GM12872 (cell line): ENCODE data around the gene ZNF563.

Experiments
- TF ChIP-seq, protein P1 (sequence below): IDR thresholded peaks from 3 replicates; pipeline ENCODE4 v1.5.1; 2011; ENCODE audit warnings: low read depth, mild to moderate bottlenecking, low read length, moderate library complexity; ENCODE audit not compliant: insufficient read depth

The ZNF563 gene

DNA sequence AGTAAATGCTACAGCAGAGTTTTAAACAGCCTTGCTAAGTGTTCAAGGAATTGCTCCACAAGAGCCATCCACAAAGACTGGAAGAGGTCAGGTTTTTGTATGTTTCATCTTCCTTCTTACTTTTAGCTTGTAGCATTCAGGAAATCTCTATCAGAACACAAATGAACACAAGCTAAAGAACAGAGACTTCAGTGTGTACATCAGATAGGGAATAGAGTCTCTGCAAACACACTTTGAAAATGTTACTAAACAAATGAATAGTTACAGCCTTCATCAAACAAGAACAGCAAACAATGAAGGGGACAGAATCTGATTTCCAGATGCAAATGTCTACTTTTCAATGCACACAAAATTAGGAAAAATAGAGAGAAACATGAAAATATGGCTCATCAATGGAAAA is 7.7 kb downstream of the ZNF563 start:
- TF ChIP-seq, protein P1, sequence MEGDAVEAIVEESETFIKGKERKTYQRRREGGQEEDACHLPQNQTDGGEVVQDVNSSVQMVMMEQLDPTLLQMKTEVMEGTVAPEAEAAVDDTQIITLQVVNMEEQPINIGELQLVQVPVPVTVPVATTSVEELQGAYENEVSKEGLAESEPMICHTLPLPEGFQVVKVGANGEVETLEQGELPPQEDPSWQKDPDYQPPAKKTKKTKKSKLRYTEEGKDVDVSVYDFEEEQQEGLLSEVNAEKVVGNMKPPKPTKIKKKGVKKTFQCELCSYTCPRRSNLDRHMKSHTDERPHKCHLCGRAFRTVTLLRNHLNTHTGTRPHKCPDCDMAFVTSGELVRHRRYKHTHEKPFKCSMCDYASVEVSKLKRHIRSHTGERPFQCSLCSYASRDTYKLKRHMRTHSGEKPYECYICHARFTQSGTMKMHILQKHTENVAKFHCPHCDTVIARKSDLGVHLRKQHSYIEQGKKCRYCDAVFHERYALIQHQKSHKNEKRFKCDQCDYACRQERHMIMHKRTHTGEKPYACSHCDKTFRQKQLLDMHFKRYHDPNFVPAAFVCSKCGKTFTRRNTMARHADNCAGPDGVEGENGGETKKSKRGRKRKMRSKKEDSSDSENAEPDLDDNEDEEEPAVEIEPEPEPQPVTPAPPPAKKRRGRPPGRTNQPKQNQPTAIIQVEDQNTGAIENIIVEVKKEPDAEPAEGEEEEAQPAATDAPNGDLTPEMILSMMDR, result no peak

DNA sequence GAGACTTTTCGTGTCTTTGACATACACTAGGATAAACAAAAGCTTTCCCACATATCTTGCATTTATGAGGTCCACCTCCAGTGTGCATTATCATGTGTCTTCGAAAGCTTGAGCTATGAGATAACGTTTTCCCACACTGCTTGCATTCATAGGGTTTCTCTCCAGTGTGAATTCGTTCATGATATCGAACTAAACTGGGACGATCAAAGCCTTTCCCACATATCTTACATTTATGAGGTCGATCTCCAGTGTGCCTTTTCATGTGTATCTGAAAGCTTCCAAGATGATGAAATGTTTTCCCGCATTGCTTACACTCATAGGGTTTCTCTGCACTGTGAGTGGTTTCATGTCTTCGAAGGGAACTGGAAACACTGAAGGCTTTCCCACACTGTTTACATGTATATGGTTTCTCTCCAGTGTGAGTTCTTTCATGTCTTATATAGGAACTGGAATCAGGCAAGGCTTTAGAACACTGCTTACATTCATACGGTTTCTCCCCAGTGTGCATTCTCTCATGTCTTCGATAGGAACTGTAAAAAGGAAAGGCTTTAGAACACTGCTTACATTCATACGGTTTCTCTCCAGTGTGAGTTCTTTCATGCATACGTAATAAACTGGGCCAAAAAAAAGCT is 14.5 kb downstream of the ZNF563 start:
- TF ChIP-seq, protein P1, result no peak

DNA sequence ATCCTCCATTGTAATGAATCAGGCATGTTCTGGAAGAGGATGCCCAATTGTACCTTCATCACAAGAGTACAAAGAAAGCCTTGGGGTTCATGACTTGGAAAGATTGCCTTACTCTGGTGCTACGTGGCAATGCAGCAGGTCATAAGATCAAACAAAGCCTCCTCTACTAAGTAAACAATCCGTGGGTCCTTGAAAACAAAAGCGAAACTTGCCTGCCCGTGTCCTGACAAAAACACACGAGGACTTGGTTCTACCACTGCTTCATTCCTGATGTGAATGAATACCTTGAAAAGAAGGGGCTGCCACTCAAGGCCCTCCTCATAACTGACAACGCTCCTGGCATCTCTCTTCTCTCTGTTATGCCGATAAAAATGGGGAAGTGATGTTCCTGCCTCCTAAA is 18.9 kb downstream of the ZNF563 start:
- TF ChIP-seq, protein P1, result no peak

DNA sequence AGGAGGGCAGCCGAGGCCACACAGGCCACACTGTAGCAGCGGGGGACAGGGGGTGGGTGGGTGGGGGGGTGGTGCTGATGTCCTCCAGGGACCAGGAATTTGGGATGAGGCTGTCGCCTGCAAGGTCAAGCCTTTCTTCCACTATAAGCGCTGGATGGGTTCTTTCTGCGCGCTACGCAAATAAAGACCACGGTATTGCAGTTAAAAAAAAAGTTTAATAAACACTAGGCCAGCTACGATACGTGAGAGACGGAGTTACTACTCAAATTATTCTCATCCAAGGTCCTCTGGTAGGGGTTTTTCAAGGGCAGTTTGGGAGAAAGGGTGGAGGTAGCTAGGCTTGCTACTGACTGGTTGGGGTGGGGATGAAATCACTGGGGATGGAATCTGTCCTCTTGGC is 38.2 kb downstream of the ZNF563 start:
- TF ChIP-seq, protein P1, result no peak

DNA sequence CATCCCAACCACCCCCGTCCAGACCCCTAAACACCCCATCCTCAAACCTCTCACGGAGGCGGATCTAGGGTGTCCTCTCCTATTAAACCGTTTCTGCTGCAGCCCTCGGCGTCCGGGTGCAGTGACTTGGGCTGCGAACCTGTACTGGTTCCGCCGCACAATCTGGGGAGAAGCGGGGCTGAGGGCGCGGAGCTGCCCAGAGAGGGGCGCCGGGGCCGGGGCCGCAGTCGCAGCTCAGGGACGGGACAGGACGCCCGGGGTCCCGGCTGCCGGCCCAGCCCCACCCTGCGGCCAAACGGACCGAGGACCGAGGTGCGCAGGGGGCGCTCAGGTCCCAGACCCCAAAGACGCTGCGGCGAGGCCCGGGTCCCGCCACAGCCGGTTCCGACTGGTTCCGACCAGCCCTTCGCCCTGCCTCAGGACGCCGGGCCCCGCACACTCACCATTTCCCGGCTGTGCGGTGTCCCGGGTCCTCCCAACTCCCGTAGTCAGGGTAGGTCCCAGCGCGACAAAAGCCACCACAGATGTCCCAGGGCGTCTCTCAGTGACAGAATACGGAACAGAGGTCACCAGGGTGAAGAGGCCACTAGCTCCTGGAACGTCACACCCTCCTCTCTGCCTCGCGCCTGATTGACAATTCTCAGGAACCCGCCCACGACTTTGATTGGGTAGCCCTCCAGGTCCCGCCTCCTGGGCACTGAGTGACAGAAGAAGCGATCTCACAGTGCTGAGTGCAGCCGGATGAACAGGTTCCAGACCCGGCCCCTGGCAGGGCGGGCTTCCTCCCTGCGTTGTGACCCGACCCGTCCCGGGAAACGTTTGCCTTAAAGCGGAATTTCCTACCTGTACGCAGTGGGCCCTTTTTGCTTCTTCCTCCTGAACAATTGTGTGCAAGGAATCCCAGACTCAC is 38.9 kb downstream of the ZNF563 start, which contains the start of gene ZNF44:
Gene ZNF44 (minus strand): TSS at position 635 of the 910 bp plus-strand sequence. CDS start 189 bp downstream, at position 446.
- TF ChIP-seq, protein P1, result no peak

DNA sequence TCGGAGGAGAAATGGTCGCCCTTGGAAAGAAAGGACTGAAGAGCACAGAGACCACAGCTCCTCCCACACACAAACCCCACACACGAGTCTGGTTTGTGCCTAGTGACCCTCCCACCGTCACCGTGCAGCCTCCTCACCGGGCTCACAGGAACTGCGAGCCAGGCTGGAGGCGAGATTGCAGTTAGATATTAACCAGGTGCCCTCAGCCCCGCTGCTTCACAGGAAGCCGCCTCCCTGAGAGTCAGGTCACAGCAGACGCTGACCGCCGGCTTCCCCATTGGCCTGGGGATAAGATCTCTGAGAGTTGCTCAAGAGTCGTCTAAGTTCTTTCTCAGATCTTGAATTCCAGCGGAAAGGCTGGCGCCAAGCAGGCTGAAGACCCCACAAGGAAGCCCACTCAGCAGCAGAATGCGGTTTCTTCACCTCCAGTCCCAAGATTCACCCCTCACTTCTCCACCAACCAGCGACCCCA is 39.6 kb downstream of the ZNF563 start:
- TF ChIP-seq, protein P1, result no peak

DNA sequence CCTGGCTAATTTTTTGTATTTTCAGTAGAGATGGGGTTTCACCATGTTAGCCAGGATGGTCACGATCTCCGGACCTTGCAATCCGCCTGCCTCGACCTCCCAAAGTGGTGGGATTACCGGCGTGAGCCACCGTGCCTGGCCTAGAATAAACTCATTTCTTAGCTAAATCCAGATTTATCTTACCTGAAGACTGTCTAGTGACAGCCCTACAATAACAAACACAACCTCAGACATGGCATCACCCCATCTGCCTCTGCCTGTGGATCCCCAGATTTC is 43.7 kb downstream of the ZNF563 start:
- TF ChIP-seq, protein P1, result no peak
